SK-N-SH (cell line): ENCODE data around the gene LIPN. TPM values are rescaled to one million over a fixed set of nuclear protein-coding genes. Genes with fewer than 3 reads are reported as not detected.

Experiments
- CTCF ChIA-PET: fragments of 300-600, 350-600 bp; formaldehyde crosslinking; extraction: SDS; loops from one replicate; lab custom pipeline; 2021; lab: Yijun Ruan, JAX
- POLR2A ChIA-PET: fragments of 350-600 bp; sonication (Branson Sonifier 250); formaldehyde crosslinking; extraction: SDS; loops from one replicate; lab custom pipeline; 2020; ENCODE audit warnings: antibody characterized with exemption, inconsistent platforms; lab: Yijun Ruan, JAX
- DNase-seq: peaks from one replicate; pipeline ENCODE4 v3.0.0; 2012
- H2AFZ ChIP-seq: fragments of 200-600 bp; sonication (generic); 2 replicates; pipeline ENCODE4 v1.8.1; 2016; ENCODE audit warnings: antibody characterized with exemption, mild to moderate bottlenecking, low read depth
- H3F3A ChIP-seq: fragments of 200-600 bp; sonication (generic); replicated peaks from 2 replicates; pipeline ENCODE3; 2016; ENCODE audit warnings: antibody characterized with exemption, mild to moderate bottlenecking; ENCODE audit not compliant: insufficient read depth
- H3K27ac ChIP-seq, 2 experiments: fragments of 200-500 bp in 1 of 2; fragments of 200-600 bp in 1 of 2; sonication (Bioruptor generic) in 1 of 2; sonication (generic), shearing (Covaris generic) in 1 of 2; 2 replicates each; pipeline versions ENCODE4 v1.5.1 to v1.6.1; 2014 to 2016; ENCODE audit warnings: low read depth in 2 of 2, inconsistent platforms in 1 of 2, low read length in 1 of 2, mild to moderate bottlenecking in 1 of 2, mixed read lengths in 1 of 2
- H3K27me3 ChIP-seq: fragments of 200-600 bp; sonication (generic), shearing (Covaris generic); 2 replicates; pipeline ENCODE4 v1.6.1; 2016; ENCODE audit warnings: mixed run types; ENCODE audit not compliant: insufficient read depth
- H3K36me3 ChIP-seq, 2 experiments: fragments of 200-500 bp in 1 of 2; fragments of 200-600 bp in 1 of 2; sonication (Bioruptor generic) in 1 of 2; sonication (generic) in 1 of 2; replicated peaks in 1 of 2; 2 replicates each; pipeline versions ENCODE3 to v1.5.1; 2014 to 2016; ENCODE audit warnings: low read length in 1 of 2, mild to moderate bottlenecking in 1 of 2; ENCODE audit not compliant: insufficient read depth in 2 of 2, control insufficient read depth in 1 of 2
- H3K4me1 ChIP-seq, 2 experiments: fragments of 200-500 bp in 1 of 2; fragments of 200-600 bp in 1 of 2; sonication (Bioruptor generic) in 1 of 2; sonication (generic), shearing (Covaris generic) in 1 of 2; 2 replicates each; pipeline versions ENCODE4 v1.5.1 to v1.6.1; 2014 to 2016; ENCODE audit warnings: low read depth in 1 of 2, low read length in 1 of 2, mixed run types in 1 of 2; ENCODE audit not compliant: insufficient read depth in 2 of 2, control insufficient read depth in 1 of 2
- H3K4me2 ChIP-seq: fragments of 200-600 bp; sonication (generic), shearing (Covaris generic); 2 replicates; pipeline ENCODE4 v1.6.1; 2017; ENCODE audit warnings: mixed run types
- H3K4me3 ChIP-seq, 2 experiments: fragments of 200-500 bp in 1 of 2; fragments of 200-600 bp in 1 of 2; sonication (Bioruptor generic) in 1 of 2; sonication (generic), shearing (Covaris generic) in 1 of 2; 2 replicates each; pipeline versions ENCODE4 v1.5.1 to v1.8.1; 2014 to 2016; ENCODE audit warnings: low read depth in 2 of 2, inconsistent platforms in 1 of 2, low read length in 1 of 2, mild to moderate bottlenecking in 1 of 2, mixed read lengths in 1 of 2, moderate library complexity in 1 of 2
- H3K79me2 ChIP-seq: fragments of 200-600 bp; sonication (generic); 2 replicates; pipeline ENCODE4 v1.8.1; 2017; ENCODE audit warnings: mild to moderate bottlenecking; ENCODE audit not compliant: insufficient read depth
- H3K9ac ChIP-seq: fragments of 200-600 bp; sonication (generic); 2 replicates; pipeline ENCODE4 v1.6.1; 2017; ENCODE audit warnings: mixed run types
- H3K9me2 ChIP-seq: fragments of 200-600 bp; sonication (generic); 2 replicates; pipeline ENCODE4 v1.6.1; 2017; ENCODE audit warnings: mixed run types
- H3K9me3 ChIP-seq: fragments of 200-600 bp; sonication (generic); 2 replicates; pipeline ENCODE4 v1.6.1; 2017; ENCODE audit warnings: mixed run types, mild to moderate bottlenecking, moderate library complexity
- H4K20me1 ChIP-seq: fragments of 200-600 bp; sonication (generic); 2 replicates; pipeline ENCODE4 v1.6.1; 2017; ENCODE audit warnings: mild to moderate bottlenecking, mixed run types; ENCODE audit not compliant: insufficient read depth
- EP300 ChIP-seq, 2 experiments: IDR thresholded peaks; 2 replicates each; pipeline versions ENCODE4 v1.4.0 to v1.6.1; 2012; ENCODE audit warnings: borderline replicate concordance in 1 of 2, low read depth in 1 of 2, low read length in 1 of 2
- EZH2phosphoT487 ChIP-seq: fragments of 200-600 bp; sonication (generic); IDR thresholded peaks from 2 replicates; pipeline ENCODE4 v1.6.1; 2017; ENCODE audit warnings: low read depth, mixed run types, mild to moderate bottlenecking, antibody characterized with exemption, moderate library complexity, borderline replicate concordance
- FOSL2 ChIP-seq: IDR thresholded peaks from 2 replicates; pipeline ENCODE4 v1.4.0; 2012; ENCODE audit warnings: low read depth, mild to moderate bottlenecking, moderate library complexity, borderline replicate concordance
- GATA2 ChIP-seq: sonication (generic); formaldehyde crosslinking; IDR thresholded peaks from 2 replicates; pipeline ENCODE4 v1.5.0; 2020; ENCODE audit warnings: mild to moderate bottlenecking, missing genetic modification reagents
- IRF3 ChIP-seq: fragments of 150-350 bp; IDR thresholded peaks from 2 replicates; pipeline ENCODE4 v1.6.1; 2016; ENCODE audit warnings: mild to moderate bottlenecking, low read depth, low read length
- JUND ChIP-seq: IDR thresholded peaks from 2 replicates; pipeline ENCODE4 v1.4.0; 2012
- MEF2A ChIP-seq: IDR thresholded peaks from 2 replicates; pipeline ENCODE4 v1.4.0; 2012; ENCODE audit warnings: low read depth, borderline replicate concordance
- NFIC ChIP-seq: IDR thresholded peaks from 2 replicates; pipeline ENCODE4 v1.4.0; 2012; ENCODE audit warnings: borderline replicate concordance
- POLR2AphosphoS5 ChIP-seq: IDR thresholded peaks from 2 replicates; pipeline ENCODE4 v1.6.1; 2012; ENCODE audit warnings: low read depth, low read length
- RCOR1 ChIP-seq: fragments of 150-350 bp; IDR thresholded peaks from 2 replicates; pipeline ENCODE4 v1.6.1; 2017; ENCODE audit warnings: antibody characterized with exemption, low read length
- RFX5 ChIP-seq: IDR thresholded peaks from 2 replicates; pipeline ENCODE4 v1.6.1; 2012; ENCODE audit warnings: mild to moderate bottlenecking, improper control_type of control experiment, low read length
- SIN3A ChIP-seq: IDR thresholded peaks from 2 replicates; pipeline ENCODE4 v1.6.1; 2012; ENCODE audit warnings: low read depth, mild to moderate bottlenecking, low read length, moderate library complexity, borderline replicate concordance
- SMC3 ChIP-seq: IDR thresholded peaks from 2 replicates; pipeline ENCODE4 v1.6.1; 2012; ENCODE audit warnings: low read depth, low read length, improper control_type of control experiment
- TAF1 ChIP-seq: IDR thresholded peaks from 2 replicates; pipeline ENCODE4 v1.6.1; 2012; ENCODE audit warnings: low read depth, mild to moderate bottlenecking, low read length, moderate library complexity, borderline replicate concordance
- TCF12 ChIP-seq: IDR thresholded peaks from 2 replicates; pipeline ENCODE4 v1.4.0; 2012
- USF2 ChIP-seq: fragments of 150-350 bp; IDR thresholded peaks from 2 replicates; pipeline ENCODE4 v1.6.1; 2017; ENCODE audit warnings: antibody characterized with exemption, low read length, low read depth, borderline replicate concordance
- WGBS: methylation state at CpG from one replicate; pipeline ENCODE4 v1.1.6; 2017; ENCODE audit warnings: low lambda C conversion rate; 5-methylcytosine and 5-hydroxymethylcytosine counted together
- polyA plus RNA-seq, 3 experiments: library from polyadenylated mRNA; depleted of rRNA; stranded (reverse); fragments of >200 nt; gene quantifications; 2 replicates each; pipeline ENCODE4 v1.2.3, GENCODE V29; 2012
- TF ChIP-seq, protein P1 (sequence below): IDR thresholded peaks from 2 replicates; pipeline ENCODE4 v1.6.1; 2012; ENCODE audit warnings: mild to moderate bottlenecking, low read depth, low read length, moderate library complexity
- TF ChIP-seq, protein P2 (sequence below): fragments of 200-600 bp; sonication (generic); IDR thresholded peaks from 2 replicates; pipeline ENCODE4 v1.6.1; 2017; ENCODE audit warnings: antibody characterized with exemption, mild to moderate bottlenecking, moderate library complexity

Gene LIPN
- polyA plus RNA-seq, 1 of the 3 experiments (the other 2 are of a cell fraction): not detected

DNA sequence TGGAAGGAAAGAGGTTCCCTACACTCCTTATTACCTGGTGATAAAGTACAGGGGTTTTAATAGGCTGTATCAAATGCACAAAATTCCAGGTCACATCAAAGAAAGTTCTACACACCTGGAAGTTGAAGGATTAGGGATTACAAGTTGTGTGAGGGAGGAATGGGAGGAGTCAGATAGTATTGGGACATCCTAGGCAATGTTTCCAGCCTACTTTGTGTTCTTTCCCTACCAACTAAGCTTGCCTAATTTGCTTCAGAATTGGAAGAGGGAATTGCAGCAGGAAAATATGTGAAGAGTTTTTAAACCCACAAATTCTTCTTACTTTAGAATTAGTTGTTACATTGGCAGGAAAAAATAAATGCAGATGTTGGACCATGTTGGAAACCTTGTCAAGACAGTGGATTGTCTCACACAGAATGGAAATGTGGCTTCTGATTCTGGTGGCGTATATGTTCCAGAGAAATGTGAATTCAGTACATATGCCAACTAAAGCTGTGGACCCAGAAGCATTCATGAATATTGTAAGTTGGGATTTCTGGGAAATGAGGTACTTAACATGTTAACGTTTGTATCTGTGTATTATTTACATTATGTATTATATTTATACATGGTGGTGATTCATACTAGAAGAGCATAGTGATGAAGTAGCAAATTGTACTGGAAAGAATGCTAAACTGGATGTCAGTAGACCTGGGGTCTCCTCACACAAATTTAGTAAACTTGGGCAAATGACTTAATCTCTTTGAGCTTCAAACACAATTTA, 42.9 kb downstream of the LIPN start, which contains the start of gene LIPM:
Gene LIPM, plus strand, starts transcription at position 208 of the 763 bp plus-strand sequence. Its CDS starts 167 bp downstream, at position 375.
- H3K9me3 ChIP-seq: no peaks in the 10 kb centered on the region
- no peaks in the 10 kb centered on the region for H3K36me3 ChIP-seq
- H3K79me2 ChIP-seq: no peaks in the 10 kb centered on the region
- H4K20me1 ChIP-seq: no peaks in the 10 kb centered on the region
- no peak within 1 kb of the TSS for H3K4me3 ChIP-seq
- peaks cover 0 to 3% of the 10 kb centered on the region in 2 experiments; a peak in 2 of 4 replicates for H3K4me1 ChIP-seq
- H3K9me2 ChIP-seq: no peaks in the 10 kb centered on the region
- no peak for DNase-seq
- TF ChIP-seq RCOR1: no peak
- no peak for TF ChIP-seq RFX5
- TF ChIP-seq, protein P1, sequence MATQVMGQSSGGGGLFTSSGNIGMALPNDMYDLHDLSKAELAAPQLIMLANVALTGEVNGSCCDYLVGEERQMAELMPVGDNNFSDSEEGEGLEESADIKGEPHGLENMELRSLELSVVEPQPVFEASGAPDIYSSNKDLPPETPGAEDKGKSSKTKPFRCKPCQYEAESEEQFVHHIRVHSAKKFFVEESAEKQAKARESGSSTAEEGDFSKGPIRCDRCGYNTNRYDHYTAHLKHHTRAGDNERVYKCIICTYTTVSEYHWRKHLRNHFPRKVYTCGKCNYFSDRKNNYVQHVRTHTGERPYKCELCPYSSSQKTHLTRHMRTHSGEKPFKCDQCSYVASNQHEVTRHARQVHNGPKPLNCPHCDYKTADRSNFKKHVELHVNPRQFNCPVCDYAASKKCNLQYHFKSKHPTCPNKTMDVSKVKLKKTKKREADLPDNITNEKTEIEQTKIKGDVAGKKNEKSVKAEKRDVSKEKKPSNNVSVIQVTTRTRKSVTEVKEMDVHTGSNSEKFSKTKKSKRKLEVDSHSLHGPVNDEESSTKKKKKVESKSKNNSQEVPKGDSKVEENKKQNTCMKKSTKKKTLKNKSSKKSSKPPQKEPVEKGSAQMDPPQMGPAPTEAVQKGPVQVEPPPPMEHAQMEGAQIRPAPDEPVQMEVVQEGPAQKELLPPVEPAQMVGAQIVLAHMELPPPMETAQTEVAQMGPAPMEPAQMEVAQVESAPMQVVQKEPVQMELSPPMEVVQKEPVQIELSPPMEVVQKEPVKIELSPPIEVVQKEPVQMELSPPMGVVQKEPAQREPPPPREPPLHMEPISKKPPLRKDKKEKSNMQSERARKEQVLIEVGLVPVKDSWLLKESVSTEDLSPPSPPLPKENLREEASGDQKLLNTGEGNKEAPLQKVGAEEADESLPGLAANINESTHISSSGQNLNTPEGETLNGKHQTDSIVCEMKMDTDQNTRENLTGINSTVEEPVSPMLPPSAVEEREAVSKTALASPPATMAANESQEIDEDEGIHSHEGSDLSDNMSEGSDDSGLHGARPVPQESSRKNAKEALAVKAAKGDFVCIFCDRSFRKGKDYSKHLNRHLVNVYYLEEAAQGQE: no peak
- TF ChIP-seq IRF3: no peak
- TF ChIP-seq GATA2 (CRISPR knock-in tag): no peak
- TF ChIP-seq EZH2phosphoT487: no peak
- no peak for TF ChIP-seq EP300 (IDR thresholded peaks at IDR 0.05; ENCODE audit: borderline replicate concordance in 1 of 2, low read depth in 1 of 2, low read length in 1 of 2)
- no peak for TF ChIP-seq TCF12
- TF ChIP-seq POLR2AphosphoS5: no peak
- TF ChIP-seq, protein P2, sequence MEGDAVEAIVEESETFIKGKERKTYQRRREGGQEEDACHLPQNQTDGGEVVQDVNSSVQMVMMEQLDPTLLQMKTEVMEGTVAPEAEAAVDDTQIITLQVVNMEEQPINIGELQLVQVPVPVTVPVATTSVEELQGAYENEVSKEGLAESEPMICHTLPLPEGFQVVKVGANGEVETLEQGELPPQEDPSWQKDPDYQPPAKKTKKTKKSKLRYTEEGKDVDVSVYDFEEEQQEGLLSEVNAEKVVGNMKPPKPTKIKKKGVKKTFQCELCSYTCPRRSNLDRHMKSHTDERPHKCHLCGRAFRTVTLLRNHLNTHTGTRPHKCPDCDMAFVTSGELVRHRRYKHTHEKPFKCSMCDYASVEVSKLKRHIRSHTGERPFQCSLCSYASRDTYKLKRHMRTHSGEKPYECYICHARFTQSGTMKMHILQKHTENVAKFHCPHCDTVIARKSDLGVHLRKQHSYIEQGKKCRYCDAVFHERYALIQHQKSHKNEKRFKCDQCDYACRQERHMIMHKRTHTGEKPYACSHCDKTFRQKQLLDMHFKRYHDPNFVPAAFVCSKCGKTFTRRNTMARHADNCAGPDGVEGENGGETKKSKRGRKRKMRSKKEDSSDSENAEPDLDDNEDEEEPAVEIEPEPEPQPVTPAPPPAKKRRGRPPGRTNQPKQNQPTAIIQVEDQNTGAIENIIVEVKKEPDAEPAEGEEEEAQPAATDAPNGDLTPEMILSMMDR: no peak
- no peak for TF ChIP-seq USF2
- no peak for TF ChIP-seq SIN3A
- TF ChIP-seq FOSL2: no peak
- no peak for TF ChIP-seq SMC3
- no peak for TF ChIP-seq MEF2A
- TF ChIP-seq JUND: no peak
- TF ChIP-seq NFIC: no peak
- TF ChIP-seq TAF1: no peak
- no peak within 1 kb of the TSS for H3K9ac ChIP-seq
- CTCF ChIA-PET: interaction anchor here (0.7 to 1.2 kb wide), 4 partner anchors 18 to 883 kb away, joined by 3 read pairs; no protein-coding TSS in a partner anchor
- H3K27me3 ChIP-seq: no peaks in the 10 kb centered on the region
- H3K27ac ChIP-seq: no peak within 1 kb of the TSS
- H3K4me2 ChIP-seq: no peak within 1 kb of the TSS
- H2AFZ ChIP-seq: no peak within 1 kb of the TSS
- WGBS: 78% methylated on average over 2 of the region's 2 CpGs
- H3F3A ChIP-seq: peaks cover 9% of the 10 kb centered on the region
- POLR2A ChIA-PET: no interaction called here
